Left renal cortex interstitium (tissue), 4 donors: Measurements from ENCODE around the gene OVCA2. TPM values are rescaled to one million over a fixed set of nuclear protein-coding genes. Genes with fewer than 3 reads are reported as not detected.

Source experiments
- DNase-seq, 4 donors: peaks; one replicate each; pipeline ENCODE4 v3.0.0-alpha.2; 2013; ENCODE audit warnings: low read depth in 4 of 4, low spot score in 2 of 4, missing footprints in 1 of 4
- polyA plus RNA-seq, 4 donors: library from polyadenylated mRNA; unstranded; fragments of 120-200 nt; gene quantifications; one replicate each; pipeline ENCODE4 v1.2.1, GENCODE V29; 2013; ENCODE audit not compliant: insufficient read length in 4 of 4

The OVCA2 gene
- polyA plus RNA-seq, 4 donors: 11.4 to 21.7 (median 12.7) TPM

DNA sequence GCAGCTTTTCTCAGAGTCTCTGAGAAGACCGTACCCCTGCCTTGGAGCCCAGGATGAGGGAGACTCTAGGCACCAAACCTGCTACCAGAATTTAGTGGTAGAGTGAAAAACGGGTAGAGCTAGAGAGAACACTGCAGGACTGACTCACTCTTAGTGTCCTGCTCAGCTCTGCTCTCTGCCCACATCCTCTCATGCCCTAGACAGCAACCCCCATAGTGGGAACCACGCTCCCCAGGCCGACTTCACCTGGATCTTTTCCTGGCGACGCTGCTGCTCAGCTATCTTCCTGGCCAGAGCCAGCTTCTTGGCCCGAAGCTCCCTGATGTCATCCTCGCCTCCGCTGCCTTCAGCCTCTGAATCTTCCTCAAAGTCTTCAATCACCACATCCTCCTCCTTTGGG, 39.7 kb downstream of the OVCA2 start:
- DNase-seq: no peak

DNA sequence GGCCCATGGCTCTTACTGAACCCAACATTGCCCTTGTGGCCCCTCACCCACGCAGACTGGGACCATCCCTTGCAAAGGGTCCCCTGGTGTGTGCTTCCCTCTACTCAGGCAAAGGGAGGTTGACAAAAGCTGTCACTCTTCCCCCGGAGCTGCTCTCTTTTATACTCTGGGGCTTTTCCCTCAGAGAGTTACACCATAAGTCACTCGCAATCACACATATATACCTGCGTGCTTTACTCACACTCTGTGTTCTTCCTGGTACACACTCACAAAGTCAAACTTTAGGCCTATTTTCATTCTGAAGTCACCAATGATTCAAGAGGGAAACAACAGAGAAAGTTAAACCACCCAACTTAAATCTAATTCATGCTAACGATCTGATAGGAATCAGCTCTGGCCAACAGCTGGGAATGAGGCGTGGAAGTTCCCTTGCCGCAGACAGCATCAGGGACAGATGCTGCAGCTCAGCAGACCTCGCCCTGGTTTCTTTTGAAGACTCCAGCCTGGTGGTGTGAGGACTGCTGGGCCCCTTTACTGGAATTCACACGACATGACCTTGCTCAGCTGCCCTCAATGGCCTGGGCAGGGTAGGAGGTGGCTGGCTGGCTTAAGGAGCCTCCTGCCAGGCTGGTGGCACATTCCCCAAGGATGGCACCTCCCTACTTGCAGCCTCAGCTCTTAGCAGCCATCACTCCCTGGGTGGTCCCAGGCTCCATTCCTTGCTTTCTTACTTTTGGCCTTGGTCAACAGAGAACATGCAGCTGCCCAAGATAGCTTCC, 40.4 kb downstream of the OVCA2 start:
- no peak for DNase-seq

DNA sequence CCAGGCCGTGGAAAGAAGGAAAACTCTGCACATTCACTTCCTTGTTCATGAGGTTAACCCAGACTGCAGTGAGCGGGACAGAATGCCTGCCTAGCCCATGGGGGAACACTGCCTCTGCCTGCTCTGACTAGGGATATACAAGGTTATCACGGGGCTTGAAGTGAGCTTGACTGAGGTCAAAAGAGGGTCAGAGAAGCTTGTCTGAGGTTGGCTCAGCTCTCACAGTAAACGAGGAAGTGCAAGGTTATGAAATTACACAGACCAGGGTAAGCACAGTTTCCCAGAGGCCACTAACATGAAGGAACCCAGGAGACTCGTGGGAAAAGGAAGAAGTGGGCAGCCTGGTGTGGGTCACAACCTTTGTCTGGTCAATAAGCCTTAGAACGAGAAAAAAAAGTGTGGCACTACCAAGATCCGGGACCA, 41.8 kb downstream of the OVCA2 start:
- DNase-seq: no peak

DNA sequence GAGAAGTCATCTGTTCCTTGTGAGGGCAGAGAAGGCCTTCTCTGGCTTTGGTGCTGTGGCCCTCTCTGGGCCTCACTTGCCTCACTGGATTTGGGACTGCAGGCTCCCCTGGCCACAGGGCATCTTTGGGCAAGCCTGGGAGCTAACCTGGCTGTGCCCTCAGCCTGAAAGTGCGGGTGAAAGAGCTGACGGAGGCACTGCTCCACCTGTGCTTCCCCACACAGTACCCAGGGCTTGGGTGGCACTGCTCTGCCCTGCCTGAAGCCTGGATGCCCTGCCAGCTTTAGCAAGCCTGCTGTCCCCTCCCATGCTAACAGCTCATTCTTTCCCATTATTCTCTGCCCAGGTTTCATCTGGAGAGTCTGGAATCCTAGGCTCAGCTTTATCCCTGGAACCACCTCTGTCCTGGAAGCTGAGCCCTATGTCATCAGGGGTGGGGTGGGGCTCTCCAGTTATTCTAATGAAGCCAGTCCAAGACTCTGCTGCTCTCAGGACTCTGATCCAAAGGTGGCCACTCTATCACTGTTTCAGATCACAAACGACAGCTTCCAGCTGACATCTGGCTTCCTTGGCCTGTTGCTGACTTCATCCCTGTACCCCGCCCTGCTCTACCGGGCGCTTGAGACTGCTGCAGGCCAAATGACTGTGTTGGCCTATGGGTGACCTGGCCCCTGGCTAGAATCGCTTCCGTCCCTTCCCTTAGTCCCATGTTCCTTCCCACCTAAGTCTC, 42.4 kb downstream of the OVCA2 start:
- DNase-seq: no peak

DNA sequence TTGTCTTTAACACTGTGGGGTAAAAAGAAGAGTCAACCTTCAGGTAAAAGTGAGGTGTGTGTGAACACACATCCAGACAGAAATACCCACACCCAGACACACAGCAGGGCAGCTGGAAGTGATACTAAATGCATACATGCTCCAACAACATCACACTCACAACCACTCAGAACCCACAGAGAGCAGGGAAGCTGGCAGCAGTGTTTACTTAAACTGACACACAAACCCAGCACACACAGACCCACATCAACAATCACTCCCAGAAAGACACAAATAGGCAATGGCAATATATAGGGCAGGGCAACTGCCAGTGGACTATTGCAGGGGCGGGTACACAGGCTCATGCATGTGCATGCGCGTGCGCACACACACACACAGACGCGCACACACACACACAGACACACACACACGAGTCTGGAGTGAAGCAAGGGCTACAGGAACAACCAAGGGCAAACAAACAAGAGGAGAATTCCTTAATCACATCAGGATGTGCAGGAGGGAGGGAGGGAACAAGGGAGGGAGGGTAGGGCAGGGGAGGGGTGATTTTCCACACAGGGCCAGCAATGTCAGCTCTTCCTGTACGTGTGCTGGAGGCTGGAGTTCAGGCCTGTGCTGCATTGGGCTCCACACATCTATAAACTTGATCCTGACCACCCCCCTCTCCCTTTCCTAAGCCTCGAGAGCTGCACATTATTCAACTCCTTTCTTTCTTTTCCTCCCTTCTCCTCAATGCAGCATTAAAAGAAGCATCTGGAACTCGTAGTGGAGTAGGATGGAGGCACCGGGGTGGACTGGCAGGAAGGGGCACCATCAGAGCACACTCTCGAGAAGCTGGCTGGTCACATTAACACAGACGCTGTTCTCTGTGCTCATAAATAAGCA, 43.2 kb downstream of the OVCA2 start:
- peak in 1 of 4 donors; percentile 74 for DNase-seq

DNA sequence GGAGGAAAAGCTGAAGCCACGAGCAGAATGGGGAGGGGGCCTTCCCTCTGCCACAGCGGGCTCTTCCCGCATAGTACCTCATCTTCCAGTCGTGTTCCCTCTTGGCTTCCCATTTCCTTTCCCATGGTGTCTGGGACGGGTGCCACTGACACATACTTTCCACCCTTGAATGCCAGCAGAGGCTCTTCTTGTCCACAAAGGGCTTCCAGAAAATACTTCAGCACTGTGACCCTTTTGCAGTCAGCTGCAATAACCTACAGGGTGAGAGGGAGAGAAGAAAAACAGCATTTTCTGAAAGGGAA, 43.8 kb downstream of the OVCA2 start:
- no peak for DNase-seq

DNA sequence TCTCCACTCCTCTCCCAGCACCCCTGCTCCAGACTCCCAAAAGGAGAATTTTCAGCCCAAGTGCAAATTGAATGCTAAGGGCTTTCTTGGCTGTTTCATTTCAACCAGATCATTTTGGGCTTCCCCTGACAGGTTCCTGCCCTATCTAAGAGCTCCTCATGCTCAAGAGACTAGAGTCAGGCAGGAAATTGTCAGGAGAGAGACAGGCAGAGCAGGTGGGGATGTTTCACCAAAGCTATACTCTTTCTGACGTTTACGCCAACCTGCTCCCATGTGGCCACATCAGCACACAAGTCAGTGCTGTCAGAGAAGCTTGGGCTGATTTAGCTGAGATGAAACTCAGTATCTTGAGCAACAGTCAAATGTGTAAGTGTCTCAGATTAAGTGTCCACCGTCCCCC, 44.5 kb downstream of the OVCA2 start:
- DNase-seq: no peak

DNA sequence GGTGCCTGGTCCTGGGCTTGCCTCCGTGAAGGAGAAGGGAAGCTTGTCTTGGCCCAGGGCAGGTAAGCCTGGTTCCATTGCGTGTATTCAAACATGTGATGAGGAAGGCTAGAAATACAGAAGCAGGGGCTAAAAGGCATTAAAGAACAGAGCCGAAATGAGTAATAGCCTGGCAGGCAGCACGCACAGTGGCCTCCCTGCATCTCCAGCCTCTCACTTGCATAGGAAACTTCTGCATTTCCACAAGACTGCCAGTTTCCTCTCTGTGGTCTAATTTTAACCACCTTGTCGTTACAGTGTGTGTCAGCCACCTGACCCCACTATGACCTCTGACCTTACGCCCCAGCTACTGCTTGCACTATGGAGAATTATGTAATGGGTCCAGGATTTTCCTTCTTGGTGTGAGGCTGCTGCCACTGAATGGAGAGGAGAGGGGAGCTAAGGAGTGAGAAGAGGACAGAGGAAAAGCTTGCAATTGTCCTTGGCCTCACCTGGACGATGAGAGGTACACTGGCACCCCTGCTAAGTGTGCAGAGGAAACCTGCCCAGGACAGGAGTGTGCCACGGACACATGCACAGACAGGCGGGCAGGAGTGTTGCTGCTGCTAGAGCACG, 45.9 kb downstream of the OVCA2 start:
- DNase-seq: no peak

DNA sequence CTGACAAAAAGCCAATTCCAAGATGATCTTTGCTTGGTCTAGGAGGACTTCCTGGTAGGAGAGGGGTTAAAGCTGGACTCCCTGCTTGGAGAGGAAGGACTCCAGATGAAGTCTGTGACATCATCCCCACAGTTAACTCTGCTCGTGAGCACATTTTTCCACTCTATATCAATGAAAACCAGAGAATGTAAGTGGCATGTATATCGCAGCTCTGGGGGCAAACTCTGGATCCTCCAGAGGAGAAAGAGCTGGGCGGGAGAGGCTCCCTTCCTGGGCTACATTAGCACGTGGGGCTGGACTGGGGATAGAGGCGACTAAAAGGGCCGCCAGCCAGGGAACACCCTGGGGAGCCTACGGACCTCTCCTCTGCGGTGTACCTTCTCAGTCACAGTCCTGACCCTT, 47.2 kb downstream of the OVCA2 start:
- no peak for DNase-seq

DNA sequence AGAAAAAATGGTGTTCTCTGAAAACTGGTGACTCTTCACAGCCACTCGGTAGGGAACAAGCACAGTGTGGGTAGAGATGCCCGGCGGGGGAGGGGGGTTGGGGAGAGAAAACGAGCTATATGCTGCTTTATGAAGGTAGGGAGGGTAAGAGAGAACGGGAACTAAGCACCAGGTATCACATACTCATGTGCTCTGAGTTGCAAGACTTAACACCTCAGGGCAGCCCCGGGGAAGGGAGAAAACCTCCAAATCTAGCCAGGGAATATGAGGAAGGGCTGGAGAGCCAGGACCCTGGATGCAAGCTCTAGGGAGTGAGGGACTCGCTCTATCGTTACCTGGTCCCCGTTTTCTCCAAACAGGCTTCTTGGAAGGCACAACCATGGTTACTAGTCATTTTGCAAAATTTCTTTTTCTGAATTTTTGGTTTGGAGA, 48.4 kb downstream of the OVCA2 start:
- no peak for DNase-seq

DNA sequence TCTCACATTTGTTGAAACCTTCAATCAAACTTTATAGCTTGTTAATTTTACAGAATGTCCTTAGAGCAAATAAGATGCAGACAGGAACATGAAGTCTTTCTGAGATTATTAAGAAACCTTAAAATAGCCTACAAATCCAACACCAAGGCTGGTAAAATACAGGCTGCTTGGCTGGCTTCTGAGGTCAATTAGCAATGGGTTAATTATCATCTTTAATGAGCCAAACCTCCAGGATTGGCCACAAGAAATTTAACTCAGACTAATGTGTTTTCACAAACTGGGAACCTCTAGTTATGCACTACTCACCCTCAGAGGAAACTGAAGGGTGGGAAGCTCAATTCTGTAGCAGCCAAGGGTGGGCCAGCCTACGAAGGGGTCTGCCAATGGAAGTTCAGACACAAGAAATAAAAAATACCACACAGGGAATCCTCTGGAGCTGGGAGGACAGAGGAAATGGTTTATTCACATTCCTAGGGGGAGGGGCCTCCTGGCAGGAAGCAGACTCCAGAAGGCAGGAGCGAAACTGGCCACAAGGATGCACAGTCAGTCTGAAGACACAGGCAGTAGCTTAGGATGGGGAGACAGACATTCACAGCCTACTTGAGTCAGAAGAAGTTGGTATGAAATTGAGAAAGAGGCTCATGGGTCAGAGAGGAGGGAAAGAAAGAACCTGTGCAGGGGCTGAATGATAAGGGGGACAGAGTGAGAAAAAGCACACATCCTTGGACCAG, 49.1 kb downstream of the OVCA2 start:
- DNase-seq: no peak

DNA sequence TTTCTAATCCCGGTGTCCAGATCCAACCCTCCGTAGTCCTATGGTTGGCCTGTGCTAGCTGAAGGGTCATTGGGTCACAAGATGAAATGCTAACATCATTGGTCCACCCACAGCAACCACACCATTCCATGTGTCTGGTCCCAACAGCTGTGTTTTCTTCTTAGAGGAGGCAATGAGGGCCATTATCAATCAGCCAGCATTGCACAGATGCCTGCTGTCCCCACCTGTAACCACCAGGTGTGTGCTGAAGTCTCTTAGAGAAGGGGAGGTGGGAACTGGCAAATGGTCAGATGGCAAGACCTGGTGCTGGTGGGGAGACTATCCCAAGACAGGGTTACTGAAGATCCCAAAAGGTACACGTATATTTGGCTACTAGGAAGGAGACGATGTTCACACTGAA, 50.4 kb downstream of the OVCA2 start:
- no peak for DNase-seq

Other genes with a start within 250 kb of the OVCA2 start
- gene SMYD4, start 212.1 kb upstream of the OVCA2 start, polyA plus RNA-seq: 10 to 100 TPM; 12.0 to 19.2 (median 15.0) TPM
- 100 to 1,000 TPM; 107 to 125 (median 124) TPM for gene RPA1, start 212.0 kb upstream of the OVCA2 start, polyA plus RNA-seq
- gene RTN4RL1, start 16.7 kb upstream of the OVCA2 start, polyA plus RNA-seq: 1 to 10 TPM in 3 of 4 donors, under 1 TPM in 1; 0.69 to 2.2 (median 1.8) TPM
- 10 to 100 TPM; 33.1 to 72.4 (median 51.4) TPM for gene DPH1, start 11.9 kb upstream of the OVCA2 start, polyA plus RNA-seq
- gene HIC1, start 13.1 kb downstream of the OVCA2 start, polyA plus RNA-seq: 10 to 100 TPM; 16.5 to 41.9 (median 24.8) TPM